CD4-positive, alpha-beta T cell treated with Interleukin-15 for 1 hour (primary cell): ENCODE results near the gene VPS18.

Experiments
- DNase-seq: peaks from one replicate; pipeline ENCODE4 v3.0.0-alpha.2; 2020

The VPS18 gene

DNA sequence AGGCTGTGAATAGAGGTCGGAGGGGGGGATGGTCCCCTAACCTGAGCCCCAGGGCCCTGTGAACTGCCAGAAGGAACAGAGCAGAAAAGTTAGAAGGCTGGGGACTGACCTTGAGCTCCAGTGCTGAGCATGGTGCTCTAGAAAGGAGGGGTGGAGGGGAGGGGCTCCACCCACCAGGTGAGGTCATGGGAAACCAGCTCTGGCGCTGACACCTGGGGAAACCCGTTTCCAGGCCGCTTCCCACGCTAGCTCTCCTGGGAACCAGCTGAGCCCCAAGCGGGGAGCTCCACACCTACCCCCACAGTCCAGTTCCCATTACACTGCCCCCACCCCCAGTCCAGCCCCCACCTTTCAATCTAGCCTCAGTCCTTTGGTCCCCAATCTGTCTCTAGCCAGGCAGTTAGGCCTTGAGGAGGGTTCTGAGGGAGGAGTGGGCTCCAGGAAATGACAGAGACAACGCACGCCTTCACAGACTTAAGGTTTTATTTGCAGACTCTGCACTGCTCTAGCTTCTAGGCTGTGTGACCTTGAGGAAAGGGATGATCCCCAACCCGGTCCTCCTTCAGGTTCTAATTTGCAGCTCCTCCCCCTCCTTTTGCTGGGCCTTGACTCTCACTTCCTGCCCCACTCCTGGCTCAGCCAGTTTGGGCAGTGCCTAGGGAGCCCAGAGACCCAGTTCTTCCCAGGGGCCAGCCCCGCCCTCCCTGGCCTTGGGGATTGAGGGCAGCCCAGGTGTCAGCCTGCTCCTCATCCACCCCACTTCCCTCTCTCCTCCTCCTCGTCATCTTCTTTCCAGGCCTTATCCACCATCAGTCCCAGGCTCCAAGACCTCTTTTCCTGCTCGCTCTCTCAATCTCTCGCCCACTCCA, 22.3 kb upstream of the VPS18 start:
- no peak for DNase-seq

DNA sequence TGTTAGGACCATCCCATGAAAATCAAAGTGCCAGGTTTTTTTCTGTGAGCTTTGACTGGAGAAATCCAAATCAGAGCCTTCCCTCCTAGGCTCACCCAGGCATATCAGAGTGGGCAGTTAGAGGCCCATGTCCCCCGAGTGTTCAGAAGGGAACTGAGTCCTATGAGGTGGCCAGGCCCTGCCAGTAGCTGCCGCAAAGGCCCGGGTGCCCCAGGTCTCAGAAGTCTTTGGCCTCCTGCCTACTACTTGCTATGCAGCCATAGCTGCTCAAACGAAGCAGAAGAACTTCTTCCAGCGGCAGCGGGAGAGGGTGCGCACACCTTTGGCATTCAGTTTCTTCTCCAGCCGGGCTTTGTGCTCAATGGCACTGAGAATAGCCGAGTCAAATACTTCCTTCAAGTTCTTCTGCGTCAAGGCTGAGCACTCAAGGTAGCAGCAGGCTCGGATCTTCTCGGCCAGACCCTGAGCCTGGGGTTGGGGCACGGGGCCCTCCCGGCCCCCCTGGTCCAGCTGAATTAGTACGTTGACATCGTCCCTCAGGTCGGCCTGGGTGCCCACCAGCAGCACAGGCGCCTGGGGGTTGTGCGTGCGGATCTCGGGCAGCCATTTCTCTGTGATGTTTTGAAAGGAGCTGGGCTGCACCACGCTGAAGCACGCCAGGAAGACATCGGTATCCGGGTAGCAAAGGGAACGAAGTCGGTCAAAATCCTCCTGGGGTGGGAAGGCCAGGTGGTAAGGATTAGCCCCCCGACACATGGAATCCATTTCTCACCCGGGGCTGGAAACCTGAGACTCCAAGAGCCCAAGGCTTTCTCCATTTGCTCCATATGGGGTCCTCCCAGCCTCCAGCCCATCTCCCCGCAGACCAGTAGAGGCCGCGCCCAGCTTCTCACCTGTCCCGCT, 21.2 kb upstream of the VPS18 start:
- no peak for DNase-seq

DNA sequence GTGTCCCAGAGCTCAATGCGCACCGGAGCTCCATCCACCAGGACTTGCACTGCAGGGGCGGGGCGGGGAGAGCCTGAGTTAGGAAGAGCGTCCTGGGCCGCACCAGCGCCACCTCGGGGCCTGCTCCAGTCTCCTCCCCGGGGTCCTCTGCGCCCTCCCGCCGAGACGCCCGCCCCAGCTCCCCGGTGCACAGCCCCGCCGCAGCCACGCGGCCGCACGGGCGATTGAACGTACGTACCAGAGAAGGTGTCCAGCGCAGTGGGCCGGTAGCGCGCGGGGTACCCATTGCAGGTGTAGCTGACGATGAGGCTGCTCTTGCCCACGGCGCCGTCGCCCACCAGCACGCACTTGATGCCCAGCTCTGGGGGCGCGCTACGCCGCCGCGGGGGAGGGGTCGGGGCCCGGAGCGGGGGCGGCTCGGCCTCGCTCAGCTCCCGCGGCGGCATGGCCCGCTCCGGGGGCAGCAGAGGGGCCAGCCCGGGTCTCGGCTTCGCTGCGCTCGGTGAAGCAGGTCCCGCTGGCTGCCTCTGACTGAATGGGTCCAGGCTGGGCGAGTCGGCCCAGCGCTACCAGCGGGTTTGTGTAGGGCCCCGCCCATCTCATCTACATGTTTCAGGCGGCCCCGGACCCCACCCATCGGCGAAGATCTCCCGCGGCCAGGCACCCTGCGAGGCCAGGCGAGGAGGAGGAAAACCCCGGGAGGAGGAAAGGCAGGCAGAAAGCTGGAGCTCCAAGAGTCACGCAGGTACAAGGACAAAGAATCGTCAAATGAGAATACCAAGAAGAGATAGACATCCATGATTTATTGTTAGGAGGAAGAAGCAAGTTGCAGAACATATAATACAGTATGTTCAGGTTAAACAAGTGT, 20.3 kb upstream of the VPS18 start, which contains the start of gene RHOV:
Gene RHOV (minus strand): TSS at position 541 of the 868 bp plus-strand sequence. CDS start 95 bp downstream, at position 446.
- DNase-seq: peak; percentile 52

DNA sequence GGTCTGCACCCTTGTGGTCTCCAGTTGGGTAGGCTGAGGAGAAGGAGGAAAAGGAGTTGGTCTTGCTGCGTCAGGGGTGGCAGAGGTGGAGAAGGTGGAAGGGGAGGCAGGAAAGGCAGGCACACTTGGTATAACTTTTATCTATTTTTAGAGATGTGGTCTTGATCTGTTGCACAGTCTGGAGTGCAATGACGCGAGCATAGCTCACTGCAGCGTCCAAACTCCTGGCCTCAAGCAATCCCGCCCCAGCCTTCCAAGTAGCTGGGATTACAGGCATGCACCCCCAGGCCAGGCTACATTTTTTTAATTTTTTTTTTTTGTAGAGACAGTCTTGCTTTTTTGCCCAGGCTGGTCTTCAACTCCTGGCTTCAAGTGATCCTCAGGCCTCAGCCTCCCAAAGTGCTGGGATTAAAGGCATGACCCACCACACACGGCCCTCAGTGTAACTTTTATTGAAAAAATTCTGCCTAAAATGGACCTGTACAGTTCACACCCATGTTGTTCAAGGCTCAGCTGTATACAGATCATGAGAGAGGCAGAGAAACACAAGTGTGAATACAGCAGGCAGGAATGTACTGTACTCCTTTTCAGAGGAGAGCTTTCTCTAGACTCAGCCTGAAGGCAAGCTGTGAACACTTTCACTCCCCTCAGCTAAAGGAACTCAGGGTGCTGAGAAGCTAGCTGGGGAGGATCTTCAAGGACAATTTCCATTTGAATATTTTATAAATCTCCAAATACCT, 18.1 kb upstream of the VPS18 start:
- DNase-seq: no peak

DNA sequence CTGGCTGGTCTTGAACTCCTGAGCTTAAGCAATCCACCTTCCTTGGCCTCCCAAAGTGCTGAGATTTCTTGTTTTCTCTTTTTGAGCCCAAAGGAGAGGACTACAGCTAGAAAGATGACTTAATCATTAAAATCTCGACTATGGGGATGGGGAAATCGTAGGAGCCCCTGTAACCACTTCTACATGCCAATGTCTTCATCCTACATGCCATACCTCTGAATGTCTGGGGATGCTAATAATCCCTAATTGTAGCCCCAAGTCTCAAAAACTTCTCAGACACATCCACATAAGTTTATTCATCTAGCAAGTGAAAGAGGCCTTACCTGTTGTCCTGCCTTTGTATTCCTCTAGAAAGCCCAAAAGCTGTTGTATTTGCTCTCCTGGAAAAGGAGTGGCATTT, 16.6 kb upstream of the VPS18 start:
- DNase-seq: no peak

DNA sequence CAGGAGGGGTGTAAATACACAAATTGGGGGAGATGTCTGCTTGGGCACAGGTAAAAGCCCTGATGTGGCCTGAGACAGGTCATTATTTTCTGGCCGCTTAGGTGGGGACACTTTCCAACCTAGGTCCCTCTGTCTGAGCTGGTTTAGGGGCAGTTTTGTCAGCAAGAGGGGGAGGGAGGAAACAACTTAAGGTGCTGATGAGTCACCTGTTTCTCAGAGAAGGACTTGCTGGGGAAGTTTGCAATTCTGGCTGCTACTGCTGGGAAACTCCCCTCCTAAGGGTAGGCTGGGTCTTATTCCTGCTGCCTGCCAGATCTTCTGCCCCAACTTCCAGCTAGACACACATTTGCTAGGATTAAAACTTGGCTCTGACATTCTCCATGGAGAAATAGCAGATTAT, 15.5 kb upstream of the VPS18 start:
- no peak for DNase-seq

DNA sequence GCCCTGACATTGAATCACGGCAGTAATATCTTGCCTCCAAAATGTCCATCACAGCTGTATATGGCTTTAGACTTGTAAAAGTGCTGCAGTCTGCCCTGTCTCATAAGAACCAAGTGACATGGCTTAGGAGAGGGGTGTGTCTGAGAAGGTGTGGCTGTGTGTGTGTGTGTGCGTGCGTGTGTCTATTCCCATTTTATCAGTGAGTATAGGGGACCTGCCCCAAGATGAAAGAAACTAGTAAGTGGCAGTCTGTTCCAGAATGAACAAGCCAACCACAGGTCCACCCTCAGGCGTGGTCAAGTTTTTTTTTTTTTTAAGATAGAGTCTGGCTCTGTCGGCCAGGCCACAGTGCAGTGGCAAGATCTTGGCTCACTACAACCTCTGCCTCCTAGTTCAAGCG, 14.6 kb upstream of the VPS18 start:
- DNase-seq: no peak

DNA sequence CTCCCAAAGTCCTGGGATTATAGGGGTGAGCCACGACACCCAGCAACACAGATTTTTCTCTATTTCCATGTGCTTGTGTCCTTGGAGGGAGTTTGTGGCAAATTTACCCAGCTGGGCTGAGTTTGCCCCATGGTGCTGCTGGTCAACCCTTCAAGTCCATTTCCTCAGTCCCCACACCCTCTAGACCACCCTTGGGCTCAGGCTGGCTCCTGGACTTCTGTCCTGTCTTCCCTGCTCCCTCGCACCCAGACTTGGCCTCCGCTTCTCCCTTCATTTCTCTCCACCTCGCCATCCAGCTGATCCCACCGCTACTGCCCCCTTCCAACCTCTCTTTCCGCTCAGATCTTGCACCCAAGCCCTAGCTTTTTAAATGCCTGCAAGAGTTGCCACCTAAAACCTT, 12.9 kb upstream of the VPS18 start:
- no peak for DNase-seq

DNA sequence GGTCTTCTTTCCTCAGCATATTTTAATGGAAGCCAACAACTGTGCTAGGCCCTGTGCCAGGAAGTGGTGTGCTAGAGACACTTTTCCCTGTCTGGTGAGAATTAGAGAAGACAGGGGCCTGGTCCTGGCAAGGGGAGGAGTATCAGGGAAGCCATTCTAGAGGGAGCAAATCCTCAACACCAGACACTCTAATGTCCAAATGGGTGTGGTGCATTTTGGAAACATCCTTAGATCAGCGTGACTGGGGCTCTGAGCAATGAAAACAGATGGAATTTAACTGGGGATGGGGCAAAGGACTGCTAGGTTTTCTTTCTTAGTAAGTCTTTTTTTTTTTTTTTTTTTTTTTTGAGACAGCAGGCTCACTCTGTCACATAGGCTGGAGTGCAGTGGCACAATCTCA, 7.7 kb upstream of the VPS18 start:
- DNase-seq: no peak

DNA sequence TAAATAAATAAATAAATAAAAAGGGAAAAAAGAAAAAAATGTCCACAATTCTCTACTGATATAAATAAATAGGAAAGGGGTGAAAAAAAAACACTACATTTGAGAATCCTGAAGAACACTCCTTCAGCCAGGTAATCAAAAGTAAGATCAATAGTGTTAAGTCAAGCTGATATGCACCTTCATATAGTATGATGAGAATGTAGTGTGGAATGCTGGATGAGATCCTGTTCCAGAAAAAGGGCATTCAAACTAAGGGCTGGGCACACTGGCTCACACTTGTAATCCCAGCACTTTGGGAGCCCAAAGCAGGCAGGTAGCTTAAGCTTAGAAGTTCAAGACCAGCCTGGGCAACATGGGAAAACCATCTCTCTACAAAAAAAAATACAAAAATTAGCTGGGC, 5.1 kb upstream of the VPS18 start:
- no peak for DNase-seq

DNA sequence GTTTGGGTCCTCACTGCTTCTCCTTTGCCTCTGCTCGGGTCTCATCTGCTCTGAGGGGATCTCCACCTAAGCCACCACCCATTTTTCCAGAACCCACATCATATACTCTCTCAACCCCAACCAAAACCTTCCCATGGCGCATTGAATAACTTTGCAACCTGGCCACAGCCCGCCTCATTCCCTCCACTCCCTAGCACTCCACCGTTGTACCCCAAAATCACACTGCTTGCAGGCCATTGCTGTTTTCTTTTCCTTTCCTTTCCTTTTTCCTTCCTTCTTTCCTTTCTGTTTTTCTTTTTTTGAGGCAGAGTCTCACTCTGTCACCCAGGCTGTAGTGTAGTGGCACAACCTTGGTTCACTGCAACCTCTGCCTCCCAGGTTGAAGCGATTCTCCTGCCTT, 3.1 kb upstream of the VPS18 start:
- no peak for DNase-seq

DNA sequence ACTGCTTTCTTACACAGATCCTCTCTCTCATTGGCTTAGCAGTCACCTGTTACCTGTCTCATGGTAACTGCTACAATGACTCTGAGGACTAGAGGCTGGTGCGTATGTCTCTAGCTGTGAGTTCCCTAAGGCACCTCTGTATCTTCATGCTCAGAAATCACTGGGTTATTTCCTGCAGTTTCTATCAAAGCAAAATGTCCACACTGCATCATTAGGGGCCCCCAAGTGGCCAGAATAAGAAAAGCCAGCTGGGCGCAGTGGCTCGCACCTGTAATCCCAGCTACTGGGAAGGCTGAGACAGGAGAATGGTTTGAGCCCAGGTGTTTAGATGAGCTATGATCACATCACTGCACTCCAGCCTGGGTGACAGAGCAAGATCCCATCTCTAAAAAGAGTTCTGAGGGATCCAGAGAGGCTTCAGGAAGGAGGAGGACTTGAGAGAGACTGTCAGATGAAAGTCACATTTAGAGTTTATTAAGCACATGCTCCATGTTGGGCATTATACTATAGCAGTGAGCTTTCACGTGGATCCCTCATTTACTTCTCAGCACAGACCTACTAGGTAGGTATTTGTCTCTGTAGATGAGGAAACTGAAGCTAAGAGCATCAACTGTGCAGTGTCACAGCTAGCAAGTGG, 2.3 kb upstream of the VPS18 start:
- no peak for DNase-seq

DNA sequence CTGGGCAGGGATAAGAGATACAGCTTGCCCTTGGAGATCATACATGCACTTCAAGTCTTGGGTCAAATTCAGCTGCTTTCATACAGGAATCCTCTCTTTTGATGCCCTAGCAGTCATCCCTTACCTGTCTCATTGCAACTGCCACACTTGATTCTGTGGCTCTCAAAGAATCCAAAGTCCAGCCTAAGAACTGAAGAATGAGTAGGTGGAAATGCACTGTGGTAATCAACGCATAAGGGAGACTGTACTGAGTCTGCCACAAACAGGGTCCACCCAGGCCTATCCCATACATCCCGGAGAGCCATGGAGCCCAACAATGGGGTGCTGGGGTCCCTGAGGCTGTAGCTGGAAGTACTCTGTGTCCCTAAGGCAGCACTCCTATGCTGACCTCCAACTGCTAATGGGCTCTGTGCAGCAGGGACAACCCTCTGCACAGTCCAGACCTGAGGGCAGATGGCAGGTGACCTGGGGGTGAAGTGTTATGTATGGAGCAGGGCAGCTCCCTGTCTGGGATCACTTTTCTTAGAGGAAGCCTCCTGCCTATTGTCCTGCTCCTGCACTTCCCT, 1.7 kb upstream of the VPS18 start:
- no peak for DNase-seq

DNA sequence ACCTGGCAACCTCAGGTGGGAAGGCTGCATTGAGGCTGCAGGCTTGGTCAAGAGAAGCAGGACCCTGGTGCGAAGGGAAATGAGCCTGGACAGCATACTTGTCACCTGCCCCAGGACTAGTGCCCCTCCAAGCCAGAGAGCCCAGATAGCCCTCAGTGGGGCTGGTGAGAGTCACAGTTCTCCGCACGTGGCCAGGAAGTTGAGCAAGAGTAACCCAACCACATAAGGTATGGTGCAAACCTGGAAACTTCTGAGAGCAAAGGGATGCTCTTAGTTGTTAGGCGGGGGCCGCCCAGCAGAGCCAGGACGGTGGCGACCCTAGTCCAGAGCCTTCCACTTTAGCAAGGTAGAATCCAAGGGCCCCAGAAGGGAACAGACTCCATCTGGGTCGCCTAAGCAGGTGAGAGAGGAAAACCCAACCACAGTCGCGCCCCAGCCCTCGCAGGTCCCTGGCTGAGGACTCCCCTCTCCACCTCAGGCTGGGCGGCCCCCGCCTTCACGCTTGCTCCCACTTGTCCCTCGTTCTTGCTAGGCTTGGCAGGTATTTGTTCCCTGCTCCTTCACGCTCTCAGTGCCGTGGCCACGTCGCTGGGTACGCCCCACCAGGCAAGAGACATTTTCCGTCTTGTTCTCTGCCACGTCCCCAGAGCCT, 1.1 kb upstream of the VPS18 start:
- DNase-seq: no peak

DNA sequence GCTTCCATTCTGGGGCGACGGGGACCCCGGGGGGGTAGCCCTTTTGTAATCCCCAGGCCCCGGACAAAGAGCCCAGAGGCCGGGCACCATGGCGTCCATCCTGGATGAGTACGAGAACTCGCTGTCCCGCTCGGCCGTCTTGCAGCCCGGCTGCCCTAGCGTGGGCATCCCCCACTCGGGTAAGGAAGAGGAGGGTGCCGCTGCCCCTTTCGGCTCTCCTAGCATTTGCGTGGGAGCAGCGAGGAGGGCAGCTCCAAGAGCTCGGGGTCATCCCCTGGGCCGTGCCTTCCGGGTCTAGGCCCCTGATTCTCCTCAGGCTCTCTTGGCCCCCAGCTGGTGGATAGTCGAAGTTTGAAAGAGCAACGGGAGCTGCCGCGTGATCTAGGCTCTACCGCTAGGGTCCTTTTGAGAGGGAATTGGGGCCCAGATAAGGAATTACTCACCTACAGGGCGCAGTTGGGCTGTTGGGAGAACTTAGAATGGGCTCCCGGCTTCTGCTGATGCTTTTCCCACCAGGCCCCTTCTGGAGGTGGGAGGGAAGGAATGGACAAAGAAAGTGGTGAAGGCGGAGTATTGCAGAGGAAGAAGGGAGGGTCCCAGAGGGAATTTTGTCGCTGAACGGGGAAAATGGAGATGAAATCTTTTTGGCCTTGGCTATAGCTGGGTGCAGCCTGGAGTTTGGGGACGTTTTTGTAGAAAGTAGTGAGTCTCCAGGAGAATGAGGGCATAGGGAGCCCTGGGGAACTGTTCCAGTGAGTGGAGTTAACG, 615 bp downstream of the VPS18 start:
- peak; percentile 58 for DNase-seq

DNA sequence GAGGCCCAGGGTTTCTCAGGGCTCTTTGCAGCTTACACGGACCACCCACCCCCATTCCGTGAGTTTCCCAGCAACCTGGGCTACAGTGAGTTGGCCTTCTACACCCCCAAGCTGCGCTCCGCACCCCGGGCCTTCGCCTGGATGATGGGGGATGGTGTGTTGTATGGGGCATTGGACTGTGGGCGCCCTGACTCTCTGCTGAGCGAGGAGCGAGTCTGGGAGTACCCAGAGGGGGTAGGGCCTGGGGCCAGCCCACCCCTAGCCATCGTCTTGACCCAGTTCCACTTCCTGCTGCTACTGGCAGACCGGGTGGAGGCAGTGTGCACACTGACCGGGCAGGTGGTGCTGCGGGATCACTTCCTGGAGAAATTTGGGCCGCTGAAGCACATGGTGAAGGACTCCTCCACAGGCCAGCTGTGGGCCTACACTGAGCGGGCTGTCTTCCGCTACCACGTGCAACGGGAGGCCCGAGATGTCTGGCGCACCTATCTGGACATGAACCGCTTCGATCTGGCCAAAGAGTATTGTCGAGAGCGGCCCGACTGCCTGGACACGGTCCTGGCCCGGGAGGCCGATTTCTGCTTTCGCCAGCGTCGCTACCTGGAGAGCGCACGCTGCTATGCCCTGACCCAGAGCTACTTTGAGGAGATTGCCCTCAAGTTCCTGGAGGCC, 5.4 kb downstream of the VPS18 start:
- DNase-seq: no peak

DNA sequence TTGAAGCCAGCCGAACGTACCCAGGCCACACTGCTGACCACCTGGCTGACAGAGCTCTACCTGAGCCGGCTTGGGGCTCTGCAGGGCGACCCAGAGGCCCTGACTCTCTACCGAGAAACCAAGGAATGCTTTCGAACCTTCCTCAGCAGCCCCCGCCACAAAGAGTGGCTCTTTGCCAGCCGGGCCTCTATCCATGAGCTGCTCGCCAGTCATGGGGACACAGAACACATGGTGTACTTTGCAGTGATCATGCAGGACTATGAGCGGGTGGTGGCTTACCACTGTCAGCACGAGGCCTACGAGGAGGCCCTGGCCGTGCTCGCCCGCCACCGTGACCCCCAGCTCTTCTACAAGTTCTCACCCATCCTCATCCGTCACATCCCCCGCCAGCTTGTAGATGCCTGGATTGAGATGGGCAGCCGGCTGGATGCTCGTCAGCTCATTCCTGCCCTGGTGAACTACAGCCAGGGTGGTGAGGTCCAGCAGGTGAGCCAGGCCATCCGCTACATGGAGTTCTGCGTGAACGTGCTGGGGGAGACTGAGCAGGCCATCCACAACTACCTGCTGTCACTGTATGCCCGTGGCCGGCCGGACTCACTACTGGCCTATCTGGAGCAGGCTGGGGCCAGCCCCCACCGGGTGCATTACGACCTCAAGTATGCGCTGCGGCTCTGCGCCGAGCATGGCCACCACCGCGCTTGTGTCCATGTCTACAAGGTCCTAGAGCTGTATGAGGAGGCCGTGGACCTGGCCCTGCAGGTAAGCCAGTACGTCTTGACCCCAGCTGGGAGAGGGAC, 6.2 kb downstream of the VPS18 start:
- no peak for DNase-seq

DNA sequence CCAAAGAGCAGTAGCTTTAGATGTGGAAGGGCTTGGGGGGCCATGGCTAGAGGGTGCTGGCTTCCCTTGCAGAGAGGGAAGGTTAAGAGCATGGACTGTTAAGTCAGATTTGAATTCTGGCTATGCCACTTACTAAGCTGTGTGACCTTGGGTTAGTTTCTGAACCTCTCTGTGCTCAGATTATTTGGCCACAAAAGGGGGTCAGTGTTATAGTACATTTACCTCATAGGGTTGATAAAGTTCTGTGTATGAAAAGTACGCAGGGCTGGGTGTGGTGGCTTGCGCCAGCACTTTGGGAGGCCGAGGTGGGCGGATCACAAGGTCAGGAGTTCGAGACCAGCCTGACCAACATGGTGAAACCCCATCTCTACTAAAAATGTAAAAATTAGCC, 6.8 kb downstream of the VPS18 start:
- no peak for DNase-seq
